22Rv1 (cell line): ENCODE results near the gene RGR.

Source experiments
- H3K27ac ChIP-seq: fragments of 450-650 bp; 2 replicates; pipeline ENCODE4 v1.5.1; 2017
- CTCF ChIP-seq: fragments of 450-650 bp; IDR thresholded peaks from 2 replicates; pipeline ENCODE4 v1.5.1; 2017; ENCODE audit warnings: mild to moderate bottlenecking
- ZFX ChIP-seq: fragments of 450-650 bp; IDR thresholded peaks from 2 replicates; pipeline ENCODE4 v1.6.1; 2017; ENCODE audit warnings: antibody characterized with exemption, borderline replicate concordance

RGR gene

GRCh38 chr10:84291384-84291783 lies 46.5 kb downstream of the RGR start:
- no peak for TF ChIP-seq ZFX
- TF ChIP-seq CTCF, result no peak
- H3K27ac ChIP-seq, result no peak overlapping the region

GRCh38 chr10:84292502-84292901 lies 47.6 kb downstream of the RGR start:
- H3K27ac ChIP-seq, result no peak overlapping the region
- TF ChIP-seq CTCF, result no peak
- no peak for TF ChIP-seq ZFX

GRCh38 chr10:84293171-84293570 lies 48.3 kb downstream of the RGR start:
- no peak for TF ChIP-seq ZFX
- H3K27ac ChIP-seq, result no peak overlapping the region

GRCh38 chr10:84293574-84294016 lies 48.7 kb downstream of the RGR start:
- H3K27ac ChIP-seq, result no peak overlapping the region
- no peak for TF ChIP-seq ZFX
- no peak for TF ChIP-seq CTCF

- H3K27ac ChIP-seq, result no peak overlapping the region
- TF ChIP-seq CTCF, result no peak
- no peak for TF ChIP-seq ZFX
Measured at GRCh38 chr10:84294766-84295447, 50.1 kb downstream of the RGR start.

- no peak overlapping the region for H3K27ac ChIP-seq
- TF ChIP-seq CTCF, result no peak
- no peak for TF ChIP-seq ZFX
Measured at GRCh38 chr10:84296091-84296981, 51.5 kb downstream of the RGR start.

- no peak overlapping the region for H3K27ac ChIP-seq
- no peak for TF ChIP-seq CTCF
- TF ChIP-seq ZFX, result no peak
Measured at GRCh38 chr10:84298057-84298456, 53.2 kb downstream of the RGR start.
